GM12892 (cell line): ENCODE data around the gene LRCH1.

Experiments used
- DNase-seq: peaks from one replicate; pipeline ENCODE4 v3.0.0; 2011; ENCODE audit not compliant: insufficient read length
- FAIRE-seq: peaks from 2 replicates; lab custom pipeline; 2011; peaks lifted over from hg19 to GRCh38; lab: Jason Lieb, UNC
- POLR2A ChIP-seq: IDR thresholded peaks from 2 replicates; pipeline ENCODE4 v1.6.1; 2011; ENCODE audit warnings: low read depth, low read length, control low read depth
- POLR2AphosphoS5 ChIP-seq: IDR thresholded peaks from 2 replicates; pipeline ENCODE4 v1.6.1; 2011; ENCODE audit warnings: low read depth, low read length, control low read depth
- TAF1 ChIP-seq: IDR thresholded peaks from 2 replicates; pipeline ENCODE4 v1.6.1; 2011; ENCODE audit warnings: low read depth, mild to moderate bottlenecking, control low read depth, low read length, borderline replicate concordance

Gene LRCH1

GRCh38 chr13:46656786-46657185 is 103.8 kb downstream of the LRCH1 start:
- DNase-seq = no peak
- no peak for TF ChIP-seq POLR2A
- TF ChIP-seq TAF1 = no peak
- no peak for TF ChIP-seq POLR2AphosphoS5
- peak; percentile 95 for FAIRE-seq

DNA sequence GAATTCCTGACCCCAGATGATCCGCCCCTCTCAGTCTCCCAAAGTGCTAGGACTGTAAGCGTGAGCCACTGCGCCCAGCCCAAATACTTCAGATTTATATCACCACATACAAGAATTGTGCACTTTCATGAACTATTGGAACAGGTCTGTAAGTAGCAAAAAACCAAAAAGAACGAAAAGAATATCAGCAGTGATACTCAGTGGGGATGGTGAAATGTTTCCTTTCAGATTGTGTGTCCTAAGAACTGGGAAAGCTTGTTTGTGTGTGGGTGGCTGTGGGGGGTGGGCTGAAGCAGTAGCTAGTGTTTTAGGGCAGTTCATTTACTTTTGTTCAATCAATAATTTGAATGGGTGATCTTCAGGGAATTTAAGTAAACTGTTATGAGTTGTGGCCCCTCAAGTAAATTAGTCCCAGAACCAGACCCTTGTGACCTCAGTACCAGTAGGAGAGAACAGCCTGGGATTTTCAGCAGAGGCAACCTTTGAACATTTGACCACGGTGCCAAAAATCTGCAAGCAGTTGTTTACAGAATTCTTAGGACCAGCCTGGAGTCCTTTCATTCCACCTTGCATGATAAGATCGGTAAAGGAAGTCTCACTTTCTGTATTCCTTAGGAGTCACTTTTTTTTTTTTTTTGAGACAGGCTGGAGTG is 106.6 kb downstream of the LRCH1 start:
- FAIRE-seq (no peak), DNase-seq (no peak)
- TF ChIP-seq POLR2AphosphoS5 (no peak), TAF1 (no peak), POLR2A (no peak)

GRCh38 chr13:46660416-46660815 is 107.4 kb downstream of the LRCH1 start:
- TF ChIP-seq POLR2A (no peak), TAF1 (no peak), POLR2AphosphoS5 (no peak)
- no peak for FAIRE-seq
- no peak for DNase-seq

DNA sequence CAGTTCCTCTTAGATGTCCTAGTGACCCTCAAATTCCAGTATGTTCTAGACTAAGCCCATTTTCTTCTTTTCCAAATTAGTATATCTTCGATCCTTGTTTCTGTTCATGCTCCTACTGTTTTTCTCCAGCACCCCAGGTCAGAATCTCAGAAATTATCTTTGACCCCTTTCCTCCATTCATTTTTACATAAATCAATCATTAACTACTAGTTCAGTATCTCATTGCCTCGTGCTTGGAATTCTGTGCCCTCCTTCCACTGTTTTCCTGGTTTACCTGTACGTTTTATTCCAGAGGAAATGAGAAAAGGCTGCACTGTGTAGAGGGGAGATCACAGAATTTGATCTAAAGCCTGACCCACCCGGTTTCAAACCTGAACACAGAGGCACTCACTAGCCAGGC is 107.9 kb downstream of the LRCH1 start:
- no peak for DNase-seq
- no peak for FAIRE-seq
- TF ChIP-seq TAF1 = no peak
- no peak for TF ChIP-seq POLR2AphosphoS5
- no peak for TF ChIP-seq POLR2A

GRCh38 chr13:46662690-46663089 is 109.7 kb downstream of the LRCH1 start:
- TF ChIP-seq TAF1 = no peak
- no peak for TF ChIP-seq POLR2A
- TF ChIP-seq POLR2AphosphoS5 = no peak
- no peak for DNase-seq
- FAIRE-seq = peak; percentile 81

DNA sequence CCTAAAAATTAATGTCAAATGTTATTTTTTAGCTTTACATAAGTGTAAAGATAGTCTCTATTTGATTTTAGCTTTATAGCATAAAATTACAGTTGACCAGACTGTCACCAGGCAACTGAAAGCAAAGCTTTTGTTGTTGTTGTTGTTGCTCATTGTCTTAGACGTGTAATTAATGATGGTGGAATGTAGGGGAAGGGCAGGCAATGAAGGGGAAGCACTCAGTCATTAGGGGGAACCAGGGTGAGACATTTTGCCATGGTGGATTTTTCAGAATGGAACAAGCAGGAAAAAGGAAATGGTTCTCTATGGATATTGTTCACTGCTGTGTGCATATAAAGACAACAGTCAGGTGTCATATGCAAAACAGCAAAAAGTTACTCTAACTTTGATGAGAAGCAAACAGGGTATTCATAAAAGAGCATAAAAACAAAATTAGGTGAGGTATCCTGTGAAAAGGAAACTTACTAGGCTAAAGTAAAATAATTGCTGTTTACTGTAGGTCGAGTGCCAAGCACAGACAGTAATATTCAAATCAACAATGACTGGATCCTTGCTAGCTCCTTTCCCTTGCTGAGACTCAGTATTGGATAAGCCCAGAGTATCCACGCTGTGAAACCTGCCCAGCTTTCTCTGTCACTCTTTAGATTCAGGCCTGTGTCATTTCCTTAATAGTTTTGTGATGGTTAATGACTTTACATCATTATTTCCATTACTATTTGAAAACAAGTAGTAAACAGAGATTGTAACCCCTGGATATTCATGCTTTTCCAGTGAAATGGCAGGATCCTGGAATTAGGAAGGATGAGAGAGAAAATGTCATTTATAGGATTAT is 110.5 kb downstream of the LRCH1 start:
- peak; percentile 88 for FAIRE-seq
- no peak for TF ChIP-seq TAF1
- no peak for TF ChIP-seq POLR2A
- no peak for TF ChIP-seq POLR2AphosphoS5
- DNase-seq = no peak

- FAIRE-seq (peak; percentile 53), DNase-seq (no peak)
- no peak for TF ChIP-seq POLR2AphosphoS5
- TF ChIP-seq TAF1 = no peak
- TF ChIP-seq POLR2A = no peak
Observed at GRCh38 chr13:46664195-46664594, 111.2 kb downstream of the LRCH1 start.

DNA sequence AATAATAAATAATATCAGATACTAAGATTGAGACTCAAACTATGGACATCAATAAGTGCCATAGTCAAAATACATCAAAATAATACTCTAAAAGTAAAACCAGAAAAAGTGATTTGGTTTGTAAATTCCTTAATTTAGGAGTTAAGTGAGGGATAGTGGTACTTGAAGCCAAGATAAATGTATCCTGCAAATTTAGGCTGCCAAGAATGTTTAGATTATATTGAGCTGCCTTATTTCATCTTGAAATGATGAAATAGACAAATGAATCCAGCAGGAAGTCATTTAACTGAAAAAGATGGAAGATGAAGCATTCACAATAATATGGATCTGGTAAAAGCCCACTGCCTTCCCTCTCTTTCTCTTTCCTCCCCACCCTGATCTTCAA is 112.3 kb downstream of the LRCH1 start:
- DNase-seq (no peak), FAIRE-seq (no peak)
- no peak for TF ChIP-seq POLR2AphosphoS5
- TF ChIP-seq TAF1 = no peak
- TF ChIP-seq POLR2A = no peak

GRCh38 chr13:46665633-46666482 is 112.9 kb downstream of the LRCH1 start:
- TF ChIP-seq POLR2A = no peak
- no peak for TF ChIP-seq TAF1
- no peak for TF ChIP-seq POLR2AphosphoS5
- FAIRE-seq = peak; percentile 89

GRCh38 chr13:46666727-46667456 is 113.9 kb downstream of the LRCH1 start:
- peak; percentile 83 for FAIRE-seq
- TF ChIP-seq TAF1 (no peak), POLR2AphosphoS5 (no peak), POLR2A (no peak)
- DNase-seq = no peak

More at GRCh38 chr13:46665633-46666482, 112.9 kb downstream of the LRCH1 start:
- no peak for DNase-seq
